ENCODE measurements around the gene DIAPH2.

- TF ChIP-seq CTCF (IDR thresholded peaks at IDR 0.05) (no peak), POLR2A (IDR thresholded peaks at IDR 0.05) (no peak)
These were observed 158.9 kb downstream of the DIAPH2 start for GRCh38 chrX:96843566-96843965.

Measured in breast epithelium (tissue), 3 donors.